PC-3 (cell line): Measurements from ENCODE around the gene CALML6. TPM values are rescaled to one million over a fixed set of nuclear protein-coding genes. Genes with fewer than 3 reads are reported as not detected.
A peak's percentile ranks its signal among the peaks of the same experiment; 100 is the strongest.

ENCODE experiments used
- ATAC-seq: fragments of 200-7000 bp; cut with Tn5 transposase; 2 replicates; pipeline ENCODE4 v1.9.1; 2020; ENCODE audit warnings: mild to moderate bottlenecking, moderate library complexity
- BruUV-seq: library from RNA; stranded (reverse); fragments of 400-500 nt; replicated peaks from 2 replicates; lab custom pipeline; 2021; lab: Mats Ljungman, UMichigan
- CTCF ChIA-PET: fragments of 300-600 bp; sonication (Branson Sonifier 250); formaldehyde crosslinking; loops from one replicate; lab custom pipeline; 2022; ENCODE audit warnings: antibody characterized with exemption; lab: Charles Lee
- POLR2A ChIA-PET: fragments of 300-600 bp; sonication (Branson Sonifier 250); formaldehyde crosslinking; loops from one replicate; lab custom pipeline; 2022; ENCODE audit warnings: antibody characterized with exemption; ENCODE audit not compliant: unreplicated experiment; lab: Charles Lee
- DNase-seq: peaks from one replicate; pipeline ENCODE4 v3.0.0-alpha.2; 2015
- H2AFZ ChIP-seq: fragments of 300-600 bp; sonication (generic); 2 replicates; pipeline ENCODE4 v1.6.0; 2016; ENCODE audit warnings: antibody characterized with exemption, low read length
- H3F3A ChIP-seq: fragments of 300-600 bp; sonication (generic); one replicate; pipeline ENCODE4 v1.6.0; 2017; ENCODE audit warnings: antibody characterized with exemption, low read length, control low read depth, mild to moderate bottlenecking; ENCODE audit not compliant: unreplicated experiment
- H3K27ac ChIP-seq: fragments of 300-600 bp; sonication (generic); 2 replicates; pipeline ENCODE4 v1.5.1; 2016; ENCODE audit warnings: mild to moderate bottlenecking, low read length
- H3K27me3 ChIP-seq: fragments of 300-600 bp; sonication (generic); 2 replicates; pipeline ENCODE4 v1.6.1; 2016; ENCODE audit warnings: low read length, mixed read lengths
- H3K36me3 ChIP-seq: fragments of 300-600 bp; sonication (generic); 2 replicates; pipeline ENCODE4 v1.6.1; 2016; ENCODE audit warnings: low read depth, mixed run types, low read length, mixed read lengths
- H3K4me1 ChIP-seq: fragments of 300-600 bp; sonication (generic); 2 replicates; pipeline ENCODE4 v1.5.1; 2016; ENCODE audit warnings: low read length; ENCODE audit not compliant: insufficient read depth
- H3K4me2 ChIP-seq: fragments of 300-600 bp; sonication (generic); 2 replicates; pipeline ENCODE4 v1.6.0; 2016; ENCODE audit warnings: low read length
- H3K4me3 ChIP-seq: fragments of 300-600 bp; sonication (generic); 2 replicates; pipeline ENCODE4 v1.5.1; 2016; ENCODE audit warnings: mild to moderate bottlenecking, low read length, mixed read lengths
- H3K79me2 ChIP-seq: fragments of 300-600 bp; sonication (generic); 2 replicates; pipeline ENCODE4 v1.6.1; 2017; ENCODE audit warnings: low read length, mixed read lengths
- H3K9ac ChIP-seq: fragments of 300-600 bp; sonication (generic); 2 replicates; pipeline ENCODE4 v1.6.0; 2016; ENCODE audit warnings: mild to moderate bottlenecking, low read length
- H3K9me2 ChIP-seq: fragments of 300-600 bp; sonication (generic); replicated peaks from 2 replicates; pipeline ENCODE4 v1.6.1; 2016; ENCODE audit warnings: mixed run types, low read length, mixed read lengths
- H3K9me3 ChIP-seq: fragments of 300-600 bp; sonication (generic); 2 replicates; pipeline ENCODE4 v1.6.1; 2016; ENCODE audit warnings: low read length, mixed read lengths
- H4K20me1 ChIP-seq: fragments of 300-600 bp; sonication (generic); 2 replicates; pipeline ENCODE4 v1.6.1; 2016; ENCODE audit warnings: low read length, mixed read lengths
- EZH2 ChIP-seq: fragments of 300-600 bp; sonication (generic); IDR thresholded peaks from one replicate; pipeline ENCODE4 v1.6.1; 2017; ENCODE audit warnings: antibody characterized with exemption, mild to moderate bottlenecking, low read length; ENCODE audit not compliant: unreplicated experiment
- EZH2phosphoT487 ChIP-seq: fragments of 300-600 bp; sonication (generic); IDR thresholded peaks from 2 replicates; pipeline ENCODE4 v1.6.1; 2018; ENCODE audit warnings: mild to moderate bottlenecking, antibody characterized with exemption, low read length, borderline replicate concordance
- intact Hi-C: fragments of 100-400 bp; cut with micrococcal nuclease; formaldehyde crosslinking; loops from 2 replicates; pipeline ENCODE4 v1.9.0; 2023
- total RNA-seq: library from RNA; depleted of rRNA; stranded (reverse); fragments of >200 nt; gene quantifications from 2 replicates; pipeline ENCODE4 v1.2.3, GENCODE V29; 2014
- TF ChIP-seq, protein P1 (sequence below): fragments of 300-600 bp; sonication (generic); conservative IDR thresholded peaks from 2 replicates; pipeline ENCODE4 v1.5.1; 2017; ENCODE audit warnings: antibody characterized with exemption, low read depth, mild to moderate bottlenecking, low read length

Gene CALML6
- total RNA-seq, 1 experiment from 2014 or later, result 1.7 TPM

DNA sequence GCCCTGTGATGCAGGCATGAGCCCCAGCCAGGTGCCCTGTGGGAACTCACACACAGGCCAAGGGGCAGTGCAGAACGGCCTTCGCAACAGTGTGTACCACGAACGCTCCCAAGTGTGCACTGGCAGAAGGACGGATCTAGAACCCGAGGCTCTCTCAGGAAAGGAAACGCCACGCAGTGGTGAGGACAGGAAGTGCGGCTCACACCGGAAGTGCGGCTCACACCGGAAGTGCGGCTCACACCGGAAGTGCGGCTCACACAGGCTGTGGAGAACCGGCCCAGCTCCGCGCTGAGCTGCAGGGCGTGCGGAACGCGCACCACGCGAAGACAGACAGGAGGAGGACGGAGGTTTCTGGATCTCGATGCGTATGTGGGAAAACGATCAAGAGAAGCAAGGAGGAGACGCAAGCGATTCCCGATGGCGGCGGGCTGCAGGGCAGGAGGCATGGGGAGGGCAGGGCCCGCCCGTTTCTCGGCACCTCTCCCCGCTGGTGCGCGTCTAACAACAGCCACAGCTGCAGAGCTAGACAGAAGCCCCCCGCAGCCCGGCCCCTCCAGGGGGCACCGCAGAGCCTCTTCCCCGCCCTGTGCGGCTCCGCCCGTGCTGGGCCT lies 39.9 kb downstream of the CALML6 start:
- intact Hi-C loops, result no loop called here
- Histone ChIP-seq H3K4me3 (no peak overlapping the region), H3K27me3 (peaks cover 13% of the 10 kb centered on the region), H3K9ac (no peak overlapping the region), H3K27ac (no peak overlapping the region), H3K9me3 (no peaks in the 10 kb centered on the region), H2AFZ (no peak overlapping the region), H3K9me2 (no peaks in the 10 kb centered on the region), H3K4me1 (peaks cover 6% of the 10 kb centered on the region; the same call in 1 of the 2 replicates), H4K20me1 (no peaks in the 10 kb centered on the region), H3K4me2 (no peak overlapping the region), H3F3A (no peaks in the 10 kb centered on the region), H3K36me3 (no peaks in the 10 kb centered on the region), H3K79me2 (no peaks in the 10 kb centered on the region)
- ChIA-PET CTCF (interaction anchor here (0.6 kb wide), 1 partner anchor 9 kb away, joined by 3 read pairs; no protein-coding TSS in a partner anchor), POLR2A (no interaction called here)
- no peak for DNase-seq
- no peak for ATAC-seq
- TF ChIP-seq EZH2 (no peak), EZH2phosphoT487 (no peak)
- TF ChIP-seq, protein P1, sequence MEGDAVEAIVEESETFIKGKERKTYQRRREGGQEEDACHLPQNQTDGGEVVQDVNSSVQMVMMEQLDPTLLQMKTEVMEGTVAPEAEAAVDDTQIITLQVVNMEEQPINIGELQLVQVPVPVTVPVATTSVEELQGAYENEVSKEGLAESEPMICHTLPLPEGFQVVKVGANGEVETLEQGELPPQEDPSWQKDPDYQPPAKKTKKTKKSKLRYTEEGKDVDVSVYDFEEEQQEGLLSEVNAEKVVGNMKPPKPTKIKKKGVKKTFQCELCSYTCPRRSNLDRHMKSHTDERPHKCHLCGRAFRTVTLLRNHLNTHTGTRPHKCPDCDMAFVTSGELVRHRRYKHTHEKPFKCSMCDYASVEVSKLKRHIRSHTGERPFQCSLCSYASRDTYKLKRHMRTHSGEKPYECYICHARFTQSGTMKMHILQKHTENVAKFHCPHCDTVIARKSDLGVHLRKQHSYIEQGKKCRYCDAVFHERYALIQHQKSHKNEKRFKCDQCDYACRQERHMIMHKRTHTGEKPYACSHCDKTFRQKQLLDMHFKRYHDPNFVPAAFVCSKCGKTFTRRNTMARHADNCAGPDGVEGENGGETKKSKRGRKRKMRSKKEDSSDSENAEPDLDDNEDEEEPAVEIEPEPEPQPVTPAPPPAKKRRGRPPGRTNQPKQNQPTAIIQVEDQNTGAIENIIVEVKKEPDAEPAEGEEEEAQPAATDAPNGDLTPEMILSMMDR, result 0 out of 2 replicates have a peak, but pooled peaks have one; percentile 25
- no TSS peak for BruUV-seq

DNA sequence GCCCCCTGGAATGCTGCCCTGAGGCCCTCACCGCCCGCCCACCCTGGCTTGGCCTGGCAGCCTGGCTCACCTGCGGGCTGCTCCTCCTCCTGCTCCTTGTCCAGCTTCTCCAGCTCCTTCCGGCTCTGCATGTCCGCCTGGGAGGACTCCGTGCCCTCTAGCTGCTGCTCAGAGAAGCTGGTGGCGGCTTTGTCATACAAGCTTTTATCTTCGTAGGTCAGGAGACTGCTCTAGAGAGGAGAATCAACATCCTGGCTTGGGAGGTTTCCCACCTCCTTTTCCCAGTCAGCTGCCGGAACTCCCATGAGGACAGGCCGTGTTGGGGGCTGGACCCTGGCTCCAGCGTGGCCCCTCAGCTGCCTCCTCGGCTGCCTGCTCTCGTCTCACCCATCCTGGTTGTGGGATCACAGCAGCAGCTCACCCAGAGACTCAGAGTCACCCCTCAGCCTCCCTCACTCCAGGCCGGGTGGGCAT lies 40.6 kb downstream of the CALML6 start:
- Histone ChIP-seq H4K20me1 (no peaks in the 10 kb centered on the region), H3K9me3 (no peaks in the 10 kb centered on the region), H3K27me3 (peaks cover 7% of the 10 kb centered on the region), H3K4me1 (peaks cover 12% of the 10 kb centered on the region; the same call in 1 of the 2 replicates), H3K4me3 (no peak overlapping the region), H3K79me2 (no peaks in the 10 kb centered on the region), H3K9me2 (no peaks in the 10 kb centered on the region), H3K4me2 (no peak overlapping the region), H3K36me3 (no peaks in the 10 kb centered on the region), H3K27ac (no peak overlapping the region), H3K9ac (no peak overlapping the region), H3F3A (no peaks in the 10 kb centered on the region), H2AFZ (no peak overlapping the region)
- no TSS peak for BruUV-seq
- DNase-seq (no peak), ATAC-seq (no peak)
- POLR2A ChIA-PET, result no interaction called here
- intact Hi-C loops, result no loop called here
- CTCF ChIA-PET, result interaction anchor here (0.6 kb wide), 1 partner anchor 9 kb away, joined by 3 read pairs; no protein-coding TSS in a partner anchor
- TF ChIP-seq EZH2phosphoT487, result no peak
- TF ChIP-seq, protein P1, result no peak
- no peak for TF ChIP-seq EZH2

DNA sequence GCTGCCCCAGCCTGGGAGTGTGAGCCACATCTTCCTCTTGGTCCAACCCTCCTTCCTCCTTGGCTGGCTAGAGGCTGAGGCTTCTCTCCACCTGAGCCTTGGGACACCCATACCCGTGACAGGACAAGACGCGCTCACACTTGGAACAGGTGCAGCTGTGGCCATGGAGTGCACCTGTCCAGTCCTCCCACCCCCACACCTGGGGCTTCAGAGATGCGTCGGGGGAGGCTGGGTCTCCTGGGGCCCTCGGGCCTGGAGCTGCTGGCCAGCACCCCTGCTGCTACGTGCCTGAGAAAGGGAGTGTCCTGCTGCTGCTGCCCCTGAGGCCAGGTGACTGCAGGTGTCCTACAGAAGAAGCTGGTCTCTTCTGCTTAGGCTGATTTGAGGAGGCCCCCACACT lies 41.0 kb downstream of the CALML6 start:
- no peak for ATAC-seq

More for the DNA sequence above, 41.0 kb downstream of the CALML6 start:
- no peaks in the 10 kb centered on the region for H3F3A ChIP-seq
- no peaks in the 10 kb centered on the region for H3K79me2 ChIP-seq
- intact Hi-C loops, result no loop called here
- no peaks in the 10 kb centered on the region for H4K20me1 ChIP-seq
- H3K36me3 ChIP-seq, result no peaks in the 10 kb centered on the region
- CTCF ChIA-PET, result no interaction called here
- H2AFZ ChIP-seq, result no peak overlapping the region
- H3K27me3 ChIP-seq, result peaks cover 3% of the 10 kb centered on the region; the same call in 1 of the 2 replicates
- H3K4me1 ChIP-seq, result peaks cover 12% of the 10 kb centered on the region; the same call in 1 of the 2 replicates
- no peak for TF ChIP-seq EZH2
- TF ChIP-seq EZH2phosphoT487, result no peak
- TF ChIP-seq, protein P1, result no peak
- DNase-seq, result no peak
- no peaks in the 10 kb centered on the region for H3K9me3 ChIP-seq
- no peak overlapping the region for H3K27ac ChIP-seq
- H3K4me2 ChIP-seq, result no peak overlapping the region
- no peak overlapping the region for H3K4me3 ChIP-seq
- H3K9ac ChIP-seq, result no peak overlapping the region
- BruUV-seq, result no TSS peak
- POLR2A ChIA-PET, result no interaction called here
- no peaks in the 10 kb centered on the region for H3K9me2 ChIP-seq
